Activated gamma-delta T cell treated with anti-CD3 and anti-CD28 coated beads, Interleukin-2, amount 50 U/mL, for 16 hours (primary cell): ENCODE measurements around the gene KCP.
A peak's percentile ranks its signal among the peaks of the same experiment; 100 is the strongest.

ENCODE experiments used
- DNase-seq: peaks from one replicate; pipeline ENCODE4 v3.0.0-alpha.2; 2020; ENCODE audit warnings: low read depth

KCP gene

DNA sequence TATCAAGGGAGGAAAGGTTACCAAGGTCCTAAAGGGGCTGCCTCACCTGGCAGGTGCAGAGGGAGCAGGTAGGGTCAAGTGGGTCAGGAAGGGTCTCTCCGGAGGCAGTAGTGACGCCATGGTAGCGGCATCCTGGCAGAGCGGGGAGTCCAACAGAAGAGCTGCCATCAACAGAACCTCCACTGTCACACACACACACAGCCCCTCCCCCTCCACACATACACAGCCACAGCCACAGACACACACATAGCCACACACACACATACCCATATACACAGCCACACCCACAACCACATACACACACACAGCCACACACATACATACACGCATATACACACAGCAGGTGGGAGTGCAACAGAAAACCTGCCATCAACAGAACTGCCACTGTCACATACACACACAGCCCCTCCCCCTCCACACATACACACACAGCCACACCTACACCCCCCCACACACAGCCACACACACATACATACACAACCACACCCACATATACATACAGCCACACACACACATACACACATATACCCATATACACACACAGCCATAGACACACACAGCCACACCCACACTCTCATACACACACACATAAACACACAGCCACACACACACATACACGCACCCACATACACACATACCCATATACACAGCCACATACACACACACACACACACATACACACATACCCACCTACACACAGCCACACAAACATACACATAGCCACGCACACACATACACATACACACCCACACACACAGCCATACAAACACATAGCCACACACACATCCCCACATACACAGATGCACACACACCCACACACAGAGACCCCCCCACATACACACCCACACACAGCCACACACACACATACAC, 23.1 kb downstream of the KCP start:
- no peak for DNase-seq

DNA sequence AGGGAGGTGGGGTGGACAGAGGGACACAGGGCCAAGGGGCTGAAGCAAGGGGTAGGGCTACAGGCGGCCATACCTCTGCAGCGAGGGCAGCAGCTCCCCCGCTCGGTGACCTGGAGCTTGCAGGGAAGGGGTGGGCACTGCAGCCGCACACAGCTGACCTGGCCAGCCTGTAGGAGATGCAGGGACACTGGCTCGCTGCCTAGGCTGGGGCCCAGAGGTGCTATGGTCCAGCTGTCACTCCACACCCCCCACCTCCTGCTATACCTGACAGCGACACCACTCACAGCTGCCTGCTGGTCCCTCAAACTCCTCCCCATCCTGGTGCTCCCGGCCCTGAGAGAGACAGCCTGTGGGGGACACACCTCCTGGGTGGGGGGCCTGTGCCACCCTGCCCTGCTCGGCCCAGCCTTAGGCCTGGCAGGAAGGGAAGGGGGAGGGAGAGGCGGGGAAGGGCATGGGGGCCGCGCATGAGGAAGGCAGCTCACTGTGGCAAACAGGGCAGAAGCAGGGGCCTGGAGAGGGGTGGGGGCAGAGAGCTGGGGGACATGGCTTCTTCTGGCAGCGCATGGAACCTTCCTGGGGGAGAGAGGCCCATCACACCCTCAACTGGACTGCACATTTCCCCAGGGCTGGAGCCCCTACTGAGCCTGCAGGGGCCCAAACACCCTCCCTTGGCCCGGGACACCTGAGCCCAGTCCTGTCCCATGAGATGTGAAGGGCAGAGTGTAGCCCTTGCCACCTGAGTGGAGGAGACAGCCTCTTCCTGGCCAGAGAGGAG, 23.9 kb downstream of the KCP start:
- no peak for DNase-seq

DNA sequence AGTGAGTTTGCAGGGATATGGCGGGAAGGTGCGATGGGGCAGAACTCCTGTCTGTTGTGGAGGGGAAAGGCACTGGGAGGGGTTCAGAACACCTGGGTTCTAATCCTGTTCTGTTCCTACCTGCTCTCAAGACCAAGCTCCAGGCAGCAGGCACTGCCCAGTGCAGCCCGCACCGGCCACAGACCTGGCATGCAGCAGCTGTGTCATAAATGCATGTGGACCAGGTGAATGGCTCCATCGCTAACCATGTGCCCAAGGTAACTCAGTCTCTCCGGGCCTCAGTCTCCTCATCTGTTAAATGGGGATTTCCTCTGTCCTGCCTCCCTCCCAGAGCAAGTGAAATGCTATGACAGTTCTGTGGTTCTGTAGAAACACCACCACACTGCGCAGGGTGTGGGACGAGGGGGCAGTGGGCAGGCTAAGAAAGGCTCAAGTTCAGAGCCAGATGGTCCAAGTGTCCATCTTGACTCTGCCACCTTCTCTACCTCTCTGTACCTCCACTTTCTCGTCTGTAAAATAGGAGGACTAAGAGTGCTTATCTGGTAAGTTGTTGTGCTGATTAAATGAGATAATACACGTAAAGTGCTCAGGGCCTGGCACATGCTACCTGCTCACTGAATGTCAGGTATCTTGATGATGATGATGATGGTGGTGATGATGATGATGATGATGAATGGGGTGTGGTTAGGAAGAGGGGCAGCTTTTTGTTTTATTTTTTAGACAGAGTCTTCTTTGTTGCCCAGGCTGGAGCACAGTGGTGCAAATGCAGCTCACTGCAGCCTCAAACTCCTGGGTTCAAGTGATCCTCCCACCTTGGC, 24.9 kb downstream of the KCP start:
- DNase-seq: no peak

DNA sequence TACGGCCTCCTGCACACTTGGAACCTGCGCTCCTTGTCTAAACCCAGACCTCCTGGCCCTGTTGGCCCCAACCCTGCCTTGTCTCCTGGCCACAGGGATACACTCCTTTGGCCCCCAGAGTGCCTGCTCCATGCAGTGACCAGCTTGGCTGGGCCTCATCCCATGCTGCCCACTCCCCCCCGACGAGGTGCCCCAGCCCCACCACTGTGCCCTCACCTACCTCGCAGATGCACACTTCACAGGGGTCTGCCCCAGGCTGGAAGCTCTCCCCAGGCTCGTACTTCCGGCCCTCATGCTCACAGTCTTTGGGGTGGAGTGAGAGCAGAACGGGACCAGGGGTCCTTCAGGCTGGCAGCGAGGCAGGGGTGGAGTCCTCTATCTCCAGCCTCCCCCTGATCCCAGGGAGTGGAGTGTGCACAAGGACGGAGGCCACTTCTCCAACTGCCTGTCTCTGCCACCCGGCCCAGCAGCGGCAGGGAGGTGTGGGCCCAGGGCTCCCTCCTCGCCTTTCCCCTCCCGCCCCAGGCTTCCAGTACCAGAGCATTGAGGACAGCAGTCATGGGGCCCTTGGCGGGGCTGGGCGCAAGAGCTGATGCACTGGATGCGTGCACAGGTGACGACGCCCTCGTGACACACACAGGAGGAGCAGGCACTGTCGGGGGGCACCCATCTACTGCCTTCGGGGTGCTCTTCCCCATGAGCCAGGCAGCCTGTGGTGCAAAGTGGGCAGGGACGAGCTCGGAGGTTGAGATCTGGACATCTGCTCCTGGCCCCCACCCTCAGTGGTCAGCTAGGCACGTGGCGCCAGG, 25.7 kb downstream of the KCP start:
- no peak for DNase-seq

DNA sequence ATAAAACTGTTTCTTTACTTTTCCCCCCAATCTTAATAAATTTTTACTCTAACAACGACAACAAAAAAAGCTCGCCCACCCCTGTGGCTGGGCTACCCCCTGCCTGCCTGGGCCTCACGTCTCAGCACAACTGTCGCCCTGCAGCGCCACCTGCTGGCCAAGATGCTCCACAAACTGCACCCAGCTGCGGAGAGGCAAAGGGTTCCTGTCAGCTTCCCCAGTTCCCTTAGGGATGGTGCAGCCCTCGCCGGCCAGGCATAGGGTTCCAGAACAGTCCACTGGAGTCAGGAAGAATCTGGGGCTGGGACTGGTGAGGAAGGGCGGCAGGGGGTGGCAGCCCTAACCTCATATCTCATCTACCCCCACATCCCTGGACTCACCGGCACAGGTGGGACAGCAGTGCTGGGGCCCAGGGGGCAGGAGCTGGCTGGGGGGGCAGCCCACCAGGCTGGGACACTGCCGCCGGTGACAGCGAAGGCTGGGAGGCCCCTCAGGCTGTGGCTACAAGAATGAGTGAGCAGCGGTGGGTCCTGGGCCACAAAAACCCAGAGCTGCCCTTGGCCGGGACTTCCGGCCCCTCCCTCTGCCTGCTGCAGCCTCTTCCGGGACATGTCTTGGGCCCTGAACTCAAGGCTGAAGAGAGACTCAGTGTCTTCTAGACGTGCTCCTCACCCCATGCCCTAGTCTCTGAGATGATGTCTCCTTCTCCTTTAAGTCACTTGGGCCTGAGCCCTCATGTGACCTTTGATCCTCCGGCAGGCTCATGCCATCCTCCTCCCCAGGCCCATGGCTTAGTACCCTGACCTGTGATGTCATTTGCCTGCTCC, 26.7 kb downstream of the KCP start:
- DNase-seq: peak; percentile 84

DNA sequence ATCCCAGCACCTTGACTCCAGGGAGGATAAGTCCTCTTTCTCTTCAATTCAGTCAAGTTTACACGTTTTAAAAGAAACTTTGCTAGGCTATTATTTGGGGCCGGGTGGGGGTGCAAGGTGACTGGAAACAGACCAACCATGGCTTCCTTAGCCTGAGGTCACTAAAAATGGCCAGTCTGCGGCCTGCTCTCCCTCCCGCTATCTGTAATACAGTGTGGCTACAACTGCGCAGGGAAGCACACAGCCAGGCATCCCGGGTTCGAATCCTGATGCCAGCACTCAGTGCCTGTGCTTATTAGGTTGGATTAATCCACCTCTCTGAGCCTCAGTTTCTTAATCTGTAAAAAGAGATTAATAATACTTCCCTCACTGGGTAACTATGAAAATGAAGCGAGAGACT, 28.4 kb downstream of the KCP start:
- DNase-seq: no peak

DNA sequence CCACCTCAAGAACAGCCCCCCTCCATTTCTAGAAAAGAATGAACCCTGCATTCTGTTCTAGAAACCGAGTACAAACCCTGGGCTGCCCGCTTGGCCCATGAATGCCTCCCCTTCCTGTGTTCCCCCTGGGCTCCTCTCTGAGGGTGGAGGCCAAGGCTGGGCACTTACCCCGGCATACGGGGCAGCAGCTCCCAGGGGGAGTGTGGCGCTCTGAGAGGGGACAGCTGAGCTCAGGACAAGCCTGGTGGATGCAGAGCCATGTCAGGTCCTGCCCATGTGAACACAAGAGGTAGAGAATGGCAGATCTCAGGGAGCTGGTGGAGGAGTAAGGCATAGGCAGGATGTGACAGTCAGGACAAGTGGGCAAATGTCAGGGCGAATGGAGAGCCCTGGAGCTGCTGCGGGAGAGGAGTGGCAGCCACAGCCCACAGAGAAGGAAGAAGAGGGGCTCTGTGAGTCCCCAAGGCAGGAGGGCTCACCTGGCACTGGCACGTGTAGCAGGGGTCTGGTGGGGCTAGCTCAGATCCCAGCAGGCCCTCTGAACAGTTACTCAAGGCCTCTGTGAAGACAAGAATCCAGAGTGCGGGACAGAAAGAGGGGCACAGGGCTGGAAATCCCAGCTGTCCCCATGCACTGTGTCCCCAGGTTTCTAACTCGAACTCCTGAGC, 28.9 kb downstream of the KCP start:
- no peak for DNase-seq

DNA sequence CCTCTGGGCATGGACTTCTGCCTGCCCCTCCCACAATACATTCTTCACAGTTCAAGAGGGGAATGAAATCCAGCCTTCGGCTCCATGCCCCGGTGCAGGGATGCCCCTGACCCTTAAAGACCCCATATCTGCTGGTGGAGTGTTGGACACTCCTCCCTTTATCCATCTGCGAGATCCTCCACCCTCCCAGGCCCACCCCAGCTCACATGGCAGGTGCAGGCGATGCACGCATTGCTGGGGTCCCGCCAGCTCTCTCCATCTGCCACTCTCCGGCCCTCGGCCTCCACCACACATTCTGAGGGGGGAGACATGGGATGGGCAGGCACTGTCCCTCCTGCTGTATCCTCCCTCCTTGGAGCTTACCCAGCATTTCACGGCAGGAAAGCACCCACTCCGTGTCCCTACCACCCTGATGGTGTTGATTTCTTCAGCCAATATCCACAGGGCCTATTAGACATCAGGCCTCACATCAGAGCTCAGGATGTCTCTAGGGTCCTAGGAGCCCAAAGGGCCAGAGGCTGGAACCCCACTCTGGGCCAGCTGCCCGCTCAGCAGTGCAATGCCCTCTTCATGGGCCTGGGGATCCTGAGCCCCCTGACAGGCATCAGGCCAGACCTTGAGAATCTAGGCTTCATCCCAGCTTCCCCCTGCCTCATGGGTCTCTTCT, 29.6 kb downstream of the KCP start:
- DNase-seq: no peak

DNA sequence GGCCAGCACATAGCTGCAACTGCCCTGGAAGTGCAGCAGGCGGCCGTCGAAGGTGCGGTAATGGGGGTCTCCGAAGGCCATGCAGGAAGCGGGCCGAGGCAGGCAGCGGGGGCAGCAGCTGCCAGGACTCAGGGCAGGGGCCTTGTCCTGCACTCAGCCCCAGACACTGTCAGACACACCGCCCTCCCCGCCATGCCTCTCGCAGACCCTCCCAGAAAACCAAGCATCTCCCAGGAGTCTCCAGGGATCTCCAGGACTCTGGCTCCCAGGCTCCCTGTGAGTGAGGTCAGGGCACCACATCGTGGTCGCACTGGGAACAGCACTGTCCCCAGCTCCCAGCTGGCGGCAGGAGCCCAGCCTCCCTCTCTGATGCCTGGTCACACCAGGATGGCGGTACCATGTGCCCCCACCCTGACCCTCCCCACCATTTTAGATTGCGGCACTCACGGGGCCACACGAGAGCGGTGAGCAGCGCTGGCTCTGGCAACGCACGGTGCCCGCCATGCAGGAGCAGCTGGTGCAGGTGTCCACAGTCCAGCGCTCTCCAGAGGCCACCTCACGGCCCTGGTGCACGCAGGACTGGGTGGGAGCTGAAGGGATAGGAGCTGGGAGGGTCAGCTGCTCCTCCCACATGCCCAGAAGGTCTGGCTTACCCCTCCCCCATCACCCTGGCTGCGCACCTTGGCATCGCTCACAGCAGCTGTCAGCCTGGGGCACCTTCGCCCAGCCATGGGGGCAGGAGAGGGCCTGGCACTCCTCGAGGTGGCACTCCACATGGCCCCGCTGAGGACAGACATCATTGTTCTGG, 30.4 kb downstream of the KCP start:
- no peak for DNase-seq

DNA sequence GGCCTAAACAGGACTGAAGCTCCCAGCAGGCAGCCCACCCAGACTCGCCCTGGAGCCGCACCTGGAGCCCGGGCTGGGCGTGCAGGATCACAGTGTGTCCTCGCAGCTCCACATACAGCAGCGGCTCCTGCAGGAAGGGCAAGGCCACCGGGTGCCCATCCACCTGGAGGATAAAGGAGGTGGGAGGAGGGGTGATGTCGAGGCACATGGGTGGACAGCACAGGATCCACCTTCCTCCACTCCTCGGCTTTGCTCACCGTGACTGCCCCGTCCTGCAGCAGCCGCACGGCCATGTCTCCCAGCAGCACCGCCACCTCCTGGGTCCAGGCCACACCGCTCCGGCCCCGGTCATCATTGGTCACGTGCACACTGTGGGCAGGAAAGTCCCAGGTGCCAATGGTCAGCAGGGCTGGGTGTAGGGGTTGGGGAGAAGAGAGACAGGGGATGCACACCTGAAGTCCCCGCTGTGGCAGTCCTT, 31.0 kb downstream of the KCP start:
- no peak for DNase-seq

DNA sequence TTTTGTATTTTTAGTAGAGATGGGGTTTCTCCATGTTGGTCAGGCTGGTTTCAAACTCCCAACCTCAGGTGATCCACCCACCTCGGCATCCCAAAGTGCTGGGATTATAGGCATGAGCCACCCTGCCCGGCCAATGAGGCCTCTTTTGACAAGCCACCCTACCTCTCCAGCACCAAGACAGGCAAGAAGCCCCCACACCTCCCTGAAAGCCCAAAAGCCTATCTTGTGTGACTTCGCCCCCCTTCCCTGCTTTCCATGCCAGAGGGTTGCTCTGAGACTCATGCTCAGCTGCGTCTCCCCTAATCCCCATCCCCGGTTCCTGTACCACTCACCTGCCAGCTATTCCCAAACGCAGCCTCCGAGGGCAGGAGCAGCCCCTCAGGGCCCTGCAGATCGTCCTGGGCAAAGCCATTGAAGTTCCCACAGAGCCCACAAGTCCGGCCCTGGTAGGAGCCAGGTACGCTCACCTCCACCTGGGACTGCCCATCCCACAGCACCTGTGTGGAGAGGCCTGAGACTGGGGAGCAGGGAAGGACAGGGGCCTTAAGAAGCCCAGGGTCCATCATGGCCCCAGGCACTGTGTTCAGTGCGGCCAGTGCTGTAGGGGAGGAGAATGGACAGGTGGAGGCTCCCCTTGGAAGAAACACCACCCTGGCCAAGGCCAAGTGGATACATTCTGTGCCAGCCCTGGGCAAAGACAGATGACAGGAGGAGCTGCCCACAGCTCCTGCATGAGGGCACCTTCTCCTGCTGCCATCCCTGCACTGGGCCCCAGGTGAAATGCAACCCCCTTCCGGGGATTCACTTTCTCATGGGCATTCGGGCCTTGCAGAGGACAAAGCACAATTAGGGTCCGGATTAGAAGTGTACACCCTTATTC, 32.0 kb downstream of the KCP start:
- no peak for DNase-seq

DNA sequence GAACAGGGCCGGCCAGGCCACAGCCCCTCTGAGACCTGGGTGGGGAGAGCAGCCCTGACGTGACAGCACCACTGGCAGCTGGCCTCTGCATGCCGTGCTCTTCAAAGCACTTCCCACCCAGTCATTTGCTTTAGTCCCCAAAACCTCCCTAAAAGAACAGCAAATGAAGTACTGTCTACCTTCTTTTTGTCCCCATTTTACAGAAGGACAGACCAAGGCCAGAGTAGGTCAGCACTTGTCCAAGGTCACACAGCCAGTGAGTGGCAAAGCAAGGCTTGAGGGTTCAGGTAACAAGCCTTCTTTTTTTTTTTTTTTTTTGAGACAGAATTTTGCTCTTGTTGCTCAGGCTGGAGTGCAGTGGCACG, 32.8 kb downstream of the KCP start:
- no peak for DNase-seq

DNA sequence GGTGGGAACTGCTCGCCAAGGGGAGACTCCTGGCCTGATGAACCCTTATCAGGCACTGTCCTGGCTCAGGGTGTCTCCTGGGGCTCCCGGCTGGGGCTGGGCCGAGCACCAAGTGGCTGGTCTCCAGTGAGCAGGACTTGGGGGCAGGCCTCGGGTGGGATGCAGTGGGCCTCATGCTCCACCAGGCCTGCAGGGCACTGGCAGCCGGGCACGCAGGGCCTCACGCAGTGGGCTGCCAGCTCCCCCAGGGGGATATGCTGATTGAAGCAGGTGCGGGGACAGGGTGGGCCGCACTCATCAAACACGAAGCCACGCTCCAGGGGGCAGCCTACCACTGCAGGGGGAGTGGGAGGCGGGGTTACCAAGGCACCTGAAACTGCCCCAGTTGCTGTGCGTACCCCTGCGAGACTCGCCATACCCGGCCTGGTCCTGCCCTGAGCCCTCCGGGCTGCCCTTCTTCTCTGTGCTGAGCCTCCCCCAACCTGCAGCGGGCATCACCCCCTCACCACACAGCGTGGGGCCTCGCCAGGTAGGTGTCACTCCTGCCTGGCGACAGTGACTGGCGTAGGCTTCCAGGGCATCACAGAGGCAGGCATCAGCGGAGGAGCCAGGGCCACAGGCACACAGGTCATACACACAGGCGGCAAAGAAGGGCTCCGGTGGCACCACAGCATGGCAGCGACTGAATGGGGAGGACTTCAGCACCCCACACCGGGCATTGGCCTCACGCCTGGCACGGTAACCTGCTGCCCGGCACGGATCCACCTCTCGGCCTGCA, 33.3 kb downstream of the KCP start:
- DNase-seq: no peak

DNA sequence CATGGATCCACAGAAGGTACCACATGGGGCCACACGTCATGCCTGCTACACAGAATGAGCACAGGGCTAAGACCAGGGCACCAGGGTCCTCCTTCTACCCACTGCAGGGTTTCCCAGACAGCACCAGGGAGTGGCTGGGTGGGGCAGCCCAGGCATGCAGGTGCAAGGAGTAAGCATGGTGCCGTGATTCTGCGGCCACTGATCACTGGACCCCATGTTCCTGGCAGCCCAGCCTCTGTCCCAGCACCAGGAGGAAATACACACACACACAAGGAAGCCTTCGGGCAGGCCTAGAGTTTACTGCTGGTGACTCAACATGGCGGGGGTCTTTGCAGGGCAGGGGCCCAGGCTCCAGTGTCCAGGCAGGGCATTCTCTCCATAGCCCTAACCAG, 33.9 kb downstream of the KCP start:
- DNase-seq: no peak

DNA sequence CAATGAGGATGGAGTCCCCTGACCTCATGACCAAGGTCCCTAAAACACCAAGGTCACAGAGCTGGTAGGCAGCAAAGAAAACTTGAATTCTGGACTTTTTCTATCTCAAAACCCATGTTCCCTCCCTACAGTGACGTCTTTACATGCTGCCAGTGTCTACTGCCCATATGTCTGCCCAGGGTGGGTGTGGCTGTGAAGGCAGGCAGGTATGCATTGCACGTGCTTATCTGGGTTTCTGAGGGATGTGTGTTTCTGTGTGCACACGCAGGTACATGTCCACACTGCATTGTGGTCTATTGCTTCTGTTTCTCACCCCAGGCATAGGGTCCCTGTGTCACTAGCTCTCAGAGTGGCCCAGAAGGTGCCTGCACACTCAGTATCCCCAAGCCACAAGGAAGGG, 34.4 kb downstream of the KCP start:
- no peak for DNase-seq

DNA sequence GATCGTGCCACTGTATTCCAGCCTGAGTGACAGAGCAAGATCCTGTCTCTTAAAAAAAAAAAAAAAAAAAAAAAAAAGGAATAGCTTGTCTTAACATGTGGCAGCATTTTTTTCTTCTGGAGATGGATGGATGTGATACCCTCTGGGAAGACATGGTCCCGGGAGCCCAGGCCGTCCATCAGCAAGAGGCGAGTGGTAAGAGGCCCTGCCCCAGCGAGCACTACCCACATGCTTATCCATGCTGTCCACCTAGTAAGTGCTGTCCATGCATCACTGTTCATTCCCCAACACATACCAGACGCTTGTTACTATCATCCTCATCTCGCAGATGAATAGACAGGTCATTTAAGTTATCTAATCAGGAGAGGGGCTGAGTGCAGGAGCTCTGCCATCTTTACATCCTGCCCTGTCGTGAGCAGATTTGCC, 35.0 kb downstream of the KCP start:
- DNase-seq: no peak
